ENCODE results near the gene FRS2.
"Not testable (repeated sequence)": the region's sequence is repeated elsewhere in the genome, so short reads cannot be mapped to it uniquely, and the experiment has no call there.

- TF ChIP-seq, protein P1, sequence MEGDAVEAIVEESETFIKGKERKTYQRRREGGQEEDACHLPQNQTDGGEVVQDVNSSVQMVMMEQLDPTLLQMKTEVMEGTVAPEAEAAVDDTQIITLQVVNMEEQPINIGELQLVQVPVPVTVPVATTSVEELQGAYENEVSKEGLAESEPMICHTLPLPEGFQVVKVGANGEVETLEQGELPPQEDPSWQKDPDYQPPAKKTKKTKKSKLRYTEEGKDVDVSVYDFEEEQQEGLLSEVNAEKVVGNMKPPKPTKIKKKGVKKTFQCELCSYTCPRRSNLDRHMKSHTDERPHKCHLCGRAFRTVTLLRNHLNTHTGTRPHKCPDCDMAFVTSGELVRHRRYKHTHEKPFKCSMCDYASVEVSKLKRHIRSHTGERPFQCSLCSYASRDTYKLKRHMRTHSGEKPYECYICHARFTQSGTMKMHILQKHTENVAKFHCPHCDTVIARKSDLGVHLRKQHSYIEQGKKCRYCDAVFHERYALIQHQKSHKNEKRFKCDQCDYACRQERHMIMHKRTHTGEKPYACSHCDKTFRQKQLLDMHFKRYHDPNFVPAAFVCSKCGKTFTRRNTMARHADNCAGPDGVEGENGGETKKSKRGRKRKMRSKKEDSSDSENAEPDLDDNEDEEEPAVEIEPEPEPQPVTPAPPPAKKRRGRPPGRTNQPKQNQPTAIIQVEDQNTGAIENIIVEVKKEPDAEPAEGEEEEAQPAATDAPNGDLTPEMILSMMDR (IDR thresholded peaks at IDR 0.05), result not testable (repeated sequence)
- TF ChIP-seq POLR2A (IDR thresholded peaks at IDR 0.05; ENCODE audit: low read depth), result not testable (repeated sequence)
Measured at GRCh38 chr12:69452598-69453132, 17.5 kb upstream of the FRS2 start.
